ENCODE data around the gene LRRC32.

DNA sequence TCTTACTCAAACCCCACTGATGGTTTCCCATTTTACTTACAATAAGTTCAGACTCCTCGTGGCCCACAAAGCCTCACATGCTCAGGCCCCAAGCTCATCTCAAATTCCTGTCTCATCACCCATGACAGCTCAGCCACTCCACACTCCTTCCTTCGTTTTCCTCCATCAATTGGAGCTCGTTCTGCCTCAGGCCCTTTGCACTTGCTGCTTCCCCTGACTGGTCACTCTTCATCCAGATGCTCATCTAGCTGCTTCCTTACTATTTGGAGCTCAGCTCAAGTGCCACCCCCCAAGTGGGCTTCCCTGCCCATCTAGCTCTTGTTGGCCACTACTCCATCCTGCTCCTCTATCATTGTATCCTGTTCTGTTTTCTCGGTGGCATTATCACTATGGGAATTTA is 46.8 kb upstream of the LRRC32 start:
- TF ChIP-seq EP300 (IDR thresholded peaks at IDR 0.05) = no peak
- TF ChIP-seq, protein P1, sequence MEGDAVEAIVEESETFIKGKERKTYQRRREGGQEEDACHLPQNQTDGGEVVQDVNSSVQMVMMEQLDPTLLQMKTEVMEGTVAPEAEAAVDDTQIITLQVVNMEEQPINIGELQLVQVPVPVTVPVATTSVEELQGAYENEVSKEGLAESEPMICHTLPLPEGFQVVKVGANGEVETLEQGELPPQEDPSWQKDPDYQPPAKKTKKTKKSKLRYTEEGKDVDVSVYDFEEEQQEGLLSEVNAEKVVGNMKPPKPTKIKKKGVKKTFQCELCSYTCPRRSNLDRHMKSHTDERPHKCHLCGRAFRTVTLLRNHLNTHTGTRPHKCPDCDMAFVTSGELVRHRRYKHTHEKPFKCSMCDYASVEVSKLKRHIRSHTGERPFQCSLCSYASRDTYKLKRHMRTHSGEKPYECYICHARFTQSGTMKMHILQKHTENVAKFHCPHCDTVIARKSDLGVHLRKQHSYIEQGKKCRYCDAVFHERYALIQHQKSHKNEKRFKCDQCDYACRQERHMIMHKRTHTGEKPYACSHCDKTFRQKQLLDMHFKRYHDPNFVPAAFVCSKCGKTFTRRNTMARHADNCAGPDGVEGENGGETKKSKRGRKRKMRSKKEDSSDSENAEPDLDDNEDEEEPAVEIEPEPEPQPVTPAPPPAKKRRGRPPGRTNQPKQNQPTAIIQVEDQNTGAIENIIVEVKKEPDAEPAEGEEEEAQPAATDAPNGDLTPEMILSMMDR (IDR thresholded peaks at IDR 0.05) = no peak
- no peak for TF ChIP-seq POLR2A (IDR thresholded peaks at IDR 0.05; ENCODE audit: low read depth)
- TF ChIP-seq POLR2AphosphoS5 (IDR thresholded peaks at IDR 0.05) = no peak
